ENCODE results near the gene MIPOL1. TPM values are rescaled to one million over a fixed set of nuclear protein-coding genes. Genes with fewer than 3 reads are reported as not detected.

The MIPOL1 gene
- total and polyA plus RNA-seq, 2 of the 13 experiments (the other 11 are each of a cell fraction or from before 2014, with no cell fraction given), result 8.6 to 34.2 TPM

- TF ChIP-seq, protein P1, sequence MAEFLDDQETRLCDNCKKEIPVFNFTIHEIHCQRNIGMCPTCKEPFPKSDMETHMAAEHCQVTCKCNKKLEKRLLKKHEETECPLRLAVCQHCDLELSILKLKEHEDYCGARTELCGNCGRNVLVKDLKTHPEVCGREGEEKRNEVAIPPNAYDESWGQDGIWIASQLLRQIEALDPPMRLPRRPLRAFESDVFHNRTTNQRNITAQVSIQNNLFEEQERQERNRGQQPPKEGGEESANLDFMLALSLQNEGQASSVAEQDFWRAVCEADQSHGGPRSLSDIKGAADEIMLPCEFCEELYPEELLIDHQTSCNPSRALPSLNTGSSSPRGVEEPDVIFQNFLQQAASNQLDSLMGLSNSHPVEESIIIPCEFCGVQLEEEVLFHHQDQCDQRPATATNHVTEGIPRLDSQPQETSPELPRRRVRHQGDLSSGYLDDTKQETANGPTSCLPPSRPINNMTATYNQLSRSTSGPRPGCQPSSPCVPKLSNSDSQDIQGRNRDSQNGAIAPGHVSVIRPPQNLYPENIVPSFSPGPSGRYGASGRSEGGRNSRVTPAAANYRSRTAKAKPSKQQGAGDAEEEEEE (CRISPR knock-in tag; IDR thresholded peaks at IDR 0.05; ENCODE audit: borderline replicate concordance), result no peak; the same call in 1 of the 2 replicates
- TF ChIP-seq ZNF256 (CRISPR knock-in tag; conservative IDR thresholded peaks at IDR 0.05) (peak; percentile 68; the same call in 1 of the 2 replicates), BRCA1 (CRISPR knock-in tag; IDR thresholded peaks at IDR 0.05) (peak; percentile 96), ZNF142 (CRISPR knock-in tag; IDR thresholded peaks at IDR 0.05) (peak; percentile 83), ZNF431 (CRISPR knock-in tag; IDR thresholded peaks at IDR 0.05; ENCODE audit: borderline replicate concordance, low read depth) (no peak; the same call in 1 of the 2 replicates), ATF7 (IDR thresholded peaks at IDR 0.05) (peak; percentile 88), ATF7 (CRISPR knock-in tag; IDR thresholded peaks at IDR 0.05) (no peak; the same call in 1 of the 2 replicates), U2AF1 (optimal IDR thresholded peaks at IDR 0.05; ENCODE audit: low read depth, low read length) (no peak), U2AF2 (IDR thresholded peaks at IDR 0.05; ENCODE audit: low read depth, low read length) (no peak), ZNF766 (CRISPR knock-in tag; IDR thresholded peaks at IDR 0.05; ENCODE audit: borderline replicate concordance) (0 out of 2 replicates have a peak, but pooled peaks have one; percentile 78), SIX4 (CRISPR knock-in tag; IDR thresholded peaks at IDR 0.05) (peak; percentile 95), MEIS2 (CRISPR knock-in tag; IDR thresholded peaks at IDR 0.05) (peak; percentile 99), AGO2 (optimal IDR thresholded peaks at IDR 0.05; ENCODE audit: low read depth, low read length) (no peak), ELF3 (CRISPR knock-in tag; IDR thresholded peaks at IDR 0.05) (peak; percentile 100), ZNF263 (CRISPR knock-in tag; IDR thresholded peaks at IDR 0.05) (peak; percentile 45; the same call in 1 of the 2 replicates), ZNF3 (CRISPR knock-in tag; IDR thresholded peaks at IDR 0.05) (peak; percentile 92), ZNF782 (CRISPR knock-in tag; IDR thresholded peaks at IDR 0.05; ENCODE audit: borderline replicate concordance) (no peak)
- TF ChIP-seq, protein P2, sequence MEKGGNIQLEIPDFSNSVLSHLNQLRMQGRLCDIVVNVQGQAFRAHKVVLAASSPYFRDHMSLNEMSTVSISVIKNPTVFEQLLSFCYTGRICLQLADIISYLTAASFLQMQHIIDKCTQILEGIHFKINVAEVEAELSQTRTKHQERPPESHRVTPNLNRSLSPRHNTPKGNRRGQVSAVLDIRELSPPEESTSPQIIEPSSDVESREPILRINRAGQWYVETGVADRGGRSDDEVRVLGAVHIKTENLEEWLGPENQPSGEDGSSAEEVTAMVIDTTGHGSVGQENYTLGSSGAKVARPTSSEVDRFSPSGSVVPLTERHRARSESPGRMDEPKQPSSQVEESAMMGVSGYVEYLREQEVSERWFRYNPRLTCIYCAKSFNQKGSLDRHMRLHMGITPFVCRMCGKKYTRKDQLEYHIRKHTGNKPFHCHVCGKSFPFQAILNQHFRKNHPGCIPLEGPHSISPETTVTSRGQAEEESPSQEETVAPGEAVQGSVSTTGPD (CRISPR knock-in tag; IDR thresholded peaks at IDR 0.05), result peak; percentile 76
- TF ChIP-seq, protein P3, sequence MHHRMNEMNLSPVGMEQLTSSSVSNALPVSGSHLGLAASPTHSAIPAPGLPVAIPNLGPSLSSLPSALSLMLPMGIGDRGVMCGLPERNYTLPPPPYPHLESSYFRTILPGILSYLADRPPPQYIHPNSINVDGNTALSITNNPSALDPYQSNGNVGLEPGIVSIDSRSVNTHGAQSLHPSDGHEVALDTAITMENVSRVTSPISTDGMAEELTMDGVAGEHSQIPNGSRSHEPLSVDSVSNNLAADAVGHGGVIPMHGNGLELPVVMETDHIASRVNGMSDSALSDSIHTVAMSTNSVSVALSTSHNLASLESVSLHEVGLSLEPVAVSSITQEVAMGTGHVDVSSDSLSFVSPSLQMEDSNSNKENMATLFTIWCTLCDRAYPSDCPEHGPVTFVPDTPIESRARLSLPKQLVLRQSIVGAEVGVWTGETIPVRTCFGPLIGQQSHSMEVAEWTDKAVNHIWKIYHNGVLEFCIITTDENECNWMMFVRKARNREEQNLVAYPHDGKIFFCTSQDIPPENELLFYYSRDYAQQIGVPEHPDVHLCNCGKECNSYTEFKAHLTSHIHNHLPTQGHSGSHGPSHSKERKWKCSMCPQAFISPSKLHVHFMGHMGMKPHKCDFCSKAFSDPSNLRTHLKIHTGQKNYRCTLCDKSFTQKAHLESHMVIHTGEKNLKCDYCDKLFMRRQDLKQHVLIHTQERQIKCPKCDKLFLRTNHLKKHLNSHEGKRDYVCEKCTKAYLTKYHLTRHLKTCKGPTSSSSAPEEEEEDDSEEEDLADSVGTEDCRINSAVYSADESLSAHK (CRISPR knock-in tag; IDR thresholded peaks at IDR 0.05; ENCODE audit: borderline replicate concordance), result peak; percentile 71; the same call in 1 of the 2 replicates
These were observed 268.9 kb downstream of the MIPOL1 start (continued) for GRCh38 chr14:37466623-37467088.
